Measurements from ENCODE around the gene HIF3A.
"Not testable (repeated sequence)": the region's sequence is repeated elsewhere in the genome, so short reads cannot be mapped to it uniquely, and the experiment has no call there.

HIF3A gene

DNA sequence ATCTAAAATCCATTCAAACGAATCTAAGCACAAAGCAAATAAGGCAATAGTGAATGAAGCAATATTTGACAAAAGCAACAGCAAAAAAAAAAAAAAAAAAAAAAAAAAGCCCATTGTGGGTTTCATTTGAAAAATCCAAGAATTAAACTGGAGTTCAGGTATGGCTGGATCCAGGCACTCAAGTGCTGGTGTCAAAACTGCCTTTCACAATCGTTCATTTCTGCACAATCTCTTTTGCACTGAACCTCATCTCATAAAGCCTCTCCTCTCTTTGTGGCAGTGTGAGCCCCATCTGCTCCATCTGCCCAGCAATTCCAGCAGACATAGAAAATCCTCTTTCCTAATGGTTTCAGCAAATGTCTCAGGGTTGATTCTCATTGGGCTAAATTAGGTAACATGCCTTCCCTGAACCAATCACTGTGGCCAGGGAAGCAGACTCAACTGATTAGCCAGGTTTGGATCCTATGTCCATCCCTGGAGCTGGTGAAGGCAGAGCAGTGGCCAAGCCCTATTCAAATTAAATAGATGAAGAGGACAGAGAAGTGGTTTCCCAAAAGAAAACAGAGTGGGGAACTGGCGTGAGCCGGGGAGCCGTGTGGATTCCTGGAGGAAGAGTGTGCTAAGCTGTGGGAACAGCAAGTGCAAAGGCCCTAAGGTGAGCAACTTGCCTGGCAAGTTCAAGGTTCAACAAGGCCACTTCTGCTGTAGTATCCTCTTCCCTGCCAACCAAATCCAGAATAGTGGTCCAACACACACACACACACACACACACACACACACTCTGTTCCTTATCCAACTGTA lies 1.2 kb upstream of the HIF3A start:
- DNase-seq: no peak

DNA sequence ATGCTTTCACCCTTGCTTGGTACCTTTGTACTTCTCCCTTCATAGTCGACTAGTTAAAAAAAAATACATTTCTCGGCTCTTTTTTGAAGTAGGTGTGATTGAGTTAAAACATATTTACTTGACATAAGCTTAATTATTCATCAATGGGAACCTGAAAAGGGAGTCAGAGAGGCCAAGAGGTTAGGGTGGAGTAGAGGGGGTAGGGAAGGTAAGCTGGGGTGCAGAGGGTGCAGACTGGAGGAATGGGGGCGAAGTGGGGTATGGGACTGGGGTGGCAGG lies 701 bp upstream of the HIF3A start:
- no peak for DNase-seq

DNA sequence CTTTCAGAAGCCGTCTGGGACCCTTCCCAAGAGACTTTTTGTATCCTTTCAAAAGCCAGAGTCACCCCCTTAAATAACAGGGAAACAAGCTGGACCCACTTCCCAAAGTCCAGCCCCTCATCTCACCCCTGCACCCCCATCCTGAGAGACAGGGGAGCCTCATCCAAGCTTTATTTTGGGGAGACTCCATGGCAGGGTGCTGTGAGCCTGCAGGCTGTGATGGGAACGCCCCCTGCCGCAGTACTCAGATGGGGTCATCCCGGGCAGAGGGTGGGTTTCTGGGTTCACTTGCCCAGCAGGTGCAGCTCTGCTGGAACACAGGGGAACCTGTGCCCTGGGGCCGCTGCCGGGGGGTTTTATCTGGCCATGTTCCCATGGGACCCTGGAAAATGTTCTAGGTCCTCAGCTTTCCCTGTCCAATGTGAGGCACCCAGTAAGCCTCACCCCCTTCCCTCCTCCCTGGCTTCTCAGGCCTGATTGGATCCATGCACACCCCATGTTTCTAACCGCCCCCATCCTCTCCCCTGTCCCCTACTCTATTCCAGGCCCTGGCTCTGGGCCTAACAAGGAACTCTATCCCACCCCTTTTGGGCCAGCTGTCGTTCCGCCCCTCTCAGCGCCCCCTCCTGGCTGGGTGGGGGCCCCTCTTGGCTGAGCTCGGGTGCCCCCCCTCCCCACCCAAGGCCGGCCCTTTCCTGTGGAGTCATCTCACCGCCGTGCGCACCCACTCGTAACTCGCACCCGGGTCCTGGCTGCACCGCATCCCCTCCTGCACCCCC lies 1.0 kb downstream of the HIF3A start:
- no peak for DNase-seq

DNA sequence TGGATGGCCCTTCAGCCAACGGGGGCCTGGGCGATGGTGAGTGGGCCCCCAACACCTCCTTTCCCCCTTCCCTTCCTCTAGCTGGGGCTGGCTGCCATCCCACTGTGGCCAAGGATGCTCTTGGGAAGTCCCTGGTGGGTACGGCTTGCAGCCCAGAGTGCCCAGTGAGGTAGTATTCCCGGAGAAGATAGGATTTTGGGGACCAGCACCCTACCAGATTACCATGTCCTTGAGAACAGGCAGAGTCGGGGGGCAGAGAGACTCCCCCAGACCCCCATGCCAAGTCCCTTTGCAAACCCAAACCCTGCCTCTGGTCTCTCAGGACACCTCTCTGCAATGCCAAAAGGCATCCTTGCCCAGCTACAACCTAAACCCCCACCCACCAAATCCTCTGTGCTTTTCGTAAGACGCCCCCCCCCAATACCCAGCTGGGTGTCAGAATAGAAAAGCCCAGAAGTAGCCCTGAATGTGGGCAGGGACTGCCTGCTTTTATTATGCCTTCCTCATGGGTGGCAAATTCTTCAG lies 1.7 kb downstream of the HIF3A start:
- DNase-seq: no peak

DNA sequence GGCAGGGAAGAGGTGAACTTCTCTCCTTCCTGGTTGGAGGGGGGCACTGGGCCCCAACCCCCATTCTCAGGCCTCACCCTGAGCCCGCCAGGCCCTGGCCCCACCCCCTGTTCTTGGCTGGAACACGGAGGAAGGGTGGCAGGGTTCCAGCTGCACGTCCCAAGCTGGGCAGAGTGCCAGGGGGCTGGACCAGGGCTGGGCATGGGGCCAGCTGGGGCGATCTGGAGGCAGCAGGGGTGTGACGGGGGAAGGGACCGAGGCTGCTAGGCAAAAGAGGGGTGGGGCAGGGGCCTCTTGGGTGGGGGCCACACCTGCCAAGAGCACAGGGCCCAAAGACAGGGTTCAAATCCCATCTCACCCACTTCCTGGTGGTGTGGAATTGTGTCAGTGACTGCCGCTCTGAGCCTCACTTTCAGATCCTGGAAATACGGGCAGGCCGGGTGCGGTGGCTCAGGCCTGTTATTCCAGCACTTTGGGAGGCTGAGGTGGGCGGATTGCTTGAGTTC lies 2.2 kb downstream of the HIF3A start:
- DNase-seq: no peak

DNA sequence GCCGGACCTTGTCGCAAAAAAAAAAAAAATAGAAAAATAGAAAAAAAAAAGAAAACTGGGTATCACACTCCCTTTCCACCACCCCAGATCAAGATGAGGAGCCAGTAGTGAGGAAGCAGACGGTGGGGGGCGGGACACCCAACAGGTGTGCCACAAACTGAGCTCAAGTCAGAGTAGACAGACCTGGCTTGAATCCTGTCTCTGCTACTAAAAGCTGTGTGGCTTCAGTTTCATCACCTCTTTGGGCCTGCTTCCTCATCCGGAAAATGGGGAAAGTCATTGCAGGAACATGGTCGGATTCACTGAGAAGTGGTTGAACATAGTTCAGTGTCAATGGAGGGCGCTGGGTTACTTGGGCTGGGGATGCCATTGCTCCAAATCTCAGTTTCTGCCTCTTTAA lies 2.9 kb downstream of the HIF3A start:
- no peak for DNase-seq

DNA sequence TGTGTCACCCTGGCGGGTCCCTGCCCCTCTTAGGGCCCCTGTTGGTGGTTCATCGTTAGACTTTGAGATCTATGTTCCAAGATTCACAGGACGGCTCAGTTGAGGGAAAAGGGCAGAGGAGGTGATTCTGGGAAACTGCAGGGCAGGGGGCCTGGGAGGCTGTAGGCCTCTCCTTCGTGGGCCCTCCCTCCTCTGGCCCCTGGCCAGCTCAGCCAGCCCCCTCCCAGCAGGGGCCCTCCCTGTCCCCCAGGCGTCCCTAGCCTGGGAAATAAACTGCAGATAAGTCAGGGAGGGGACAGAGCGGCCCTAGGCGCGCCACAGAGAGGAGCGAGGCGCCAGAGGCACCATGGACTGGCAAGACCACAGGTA lies 6.5 kb downstream of the HIF3A start:
- no peak for DNase-seq

DNA sequence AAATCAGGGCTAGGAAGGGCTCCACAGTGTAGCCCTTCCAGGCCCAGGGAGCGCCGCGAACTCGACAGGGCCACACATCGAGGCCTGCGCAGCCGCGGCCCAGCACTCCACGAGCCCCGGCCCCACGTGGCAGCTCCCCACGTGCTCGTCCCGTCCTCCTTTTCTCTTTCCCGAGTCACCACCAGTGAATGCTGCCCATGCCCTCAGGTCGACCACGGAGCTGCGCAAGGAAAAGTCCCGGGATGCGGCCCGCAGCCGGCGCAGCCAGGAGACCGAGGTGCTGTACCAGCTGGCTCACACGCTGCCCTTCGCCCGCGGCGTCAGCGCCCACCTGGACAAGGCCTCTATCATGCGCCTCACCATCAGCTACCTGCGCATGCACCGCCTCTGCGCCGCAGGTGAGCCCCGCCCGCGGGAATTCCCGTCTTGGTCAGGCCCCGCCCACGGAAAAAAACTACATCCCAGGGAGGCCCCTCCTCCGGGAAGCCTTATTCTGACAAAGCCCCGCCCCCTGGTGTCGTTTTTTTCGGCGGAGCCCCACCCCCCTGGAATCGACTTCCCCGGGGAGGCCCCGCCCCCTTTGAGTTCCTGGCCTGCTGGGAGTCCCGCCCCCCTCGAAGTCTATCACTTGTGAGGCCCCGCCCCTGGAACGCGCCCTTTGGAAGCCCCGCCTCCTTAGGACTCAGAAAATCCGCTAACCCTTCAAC lies 7.0 kb downstream of the HIF3A start:
- DNase-seq: no peak

DNA sequence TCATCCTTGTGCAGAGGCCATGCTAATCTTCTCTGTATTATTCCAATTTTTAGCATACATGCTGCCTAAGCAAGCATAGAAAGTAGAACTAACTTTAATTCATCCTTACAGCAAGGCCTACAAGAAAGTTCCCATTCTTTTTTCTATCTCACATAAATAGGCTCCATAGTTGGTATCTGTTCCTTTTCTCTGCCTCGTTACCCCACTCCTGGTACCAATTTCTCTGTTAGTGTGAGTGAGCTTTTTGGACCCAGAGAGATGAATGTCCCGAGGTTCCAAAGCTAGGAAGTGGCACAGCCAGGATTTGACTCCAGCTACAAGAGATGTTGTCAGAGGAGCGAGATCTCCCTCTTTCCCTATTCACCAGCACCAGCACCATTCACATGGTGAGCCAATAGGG lies 9.7 kb downstream of the HIF3A start:
- DNase-seq: no peak

DNA sequence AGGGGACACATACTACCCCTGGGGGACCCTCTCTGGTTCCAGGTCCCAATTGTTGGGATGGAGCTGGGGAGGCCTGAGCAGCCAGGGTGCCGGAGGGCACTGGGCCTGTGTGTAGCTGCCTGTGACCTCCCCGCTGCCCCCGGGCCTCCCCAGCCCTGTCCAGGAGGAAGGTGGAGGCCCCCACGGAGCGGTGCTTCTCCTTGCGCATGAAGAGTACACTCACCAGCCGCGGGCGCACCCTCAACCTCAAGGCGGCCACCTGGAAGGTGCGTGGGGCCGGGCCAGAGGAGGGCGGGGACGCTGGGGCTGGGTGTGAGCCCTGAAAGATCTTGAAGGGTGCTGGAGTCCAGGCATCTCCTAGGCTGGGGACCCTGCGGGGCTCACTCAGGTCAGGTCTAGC lies 11.7 kb downstream of the HIF3A start:
- no peak for DNase-seq

DNA sequence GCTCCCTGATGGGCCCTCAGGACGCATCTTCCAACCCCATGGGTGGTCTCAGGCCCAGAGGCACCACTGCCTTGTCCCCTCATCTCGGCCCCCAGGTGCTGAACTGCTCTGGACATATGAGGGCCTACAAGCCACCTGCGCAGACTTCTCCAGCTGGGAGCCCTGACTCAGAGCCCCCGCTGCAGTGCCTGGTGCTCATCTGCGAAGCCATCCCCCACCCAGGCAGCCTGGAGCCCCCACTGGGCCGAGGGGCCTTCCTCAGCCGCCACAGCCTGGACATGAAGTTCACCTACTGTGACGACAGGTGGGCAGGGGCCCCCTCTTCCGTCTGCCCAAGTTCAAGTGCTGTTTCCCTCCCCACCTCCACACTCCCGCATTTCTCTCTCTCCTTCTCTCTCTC lies 12.2 kb downstream of the HIF3A start:
- DNase-seq: no peak

DNA sequence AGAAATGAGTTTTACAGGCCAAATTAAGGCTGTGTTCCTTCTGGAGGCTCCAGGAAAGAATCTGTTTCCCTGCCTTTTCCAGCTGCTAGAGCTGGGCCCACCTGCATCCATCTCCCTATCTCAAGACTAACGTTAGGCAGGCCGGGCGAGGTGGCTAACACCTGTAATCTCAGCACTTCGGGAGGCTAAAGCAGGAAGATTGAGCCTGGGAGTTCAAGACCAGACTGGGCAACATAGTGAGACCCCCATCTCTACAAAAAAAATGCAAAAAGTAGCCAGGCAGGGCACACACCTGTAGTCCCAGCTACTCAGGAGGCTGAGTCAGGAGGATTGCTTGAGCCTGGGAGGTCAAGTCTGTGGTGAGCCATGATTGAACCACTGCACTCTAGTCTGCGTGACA lies 14.6 kb downstream of the HIF3A start:
- no peak for DNase-seq

DNA sequence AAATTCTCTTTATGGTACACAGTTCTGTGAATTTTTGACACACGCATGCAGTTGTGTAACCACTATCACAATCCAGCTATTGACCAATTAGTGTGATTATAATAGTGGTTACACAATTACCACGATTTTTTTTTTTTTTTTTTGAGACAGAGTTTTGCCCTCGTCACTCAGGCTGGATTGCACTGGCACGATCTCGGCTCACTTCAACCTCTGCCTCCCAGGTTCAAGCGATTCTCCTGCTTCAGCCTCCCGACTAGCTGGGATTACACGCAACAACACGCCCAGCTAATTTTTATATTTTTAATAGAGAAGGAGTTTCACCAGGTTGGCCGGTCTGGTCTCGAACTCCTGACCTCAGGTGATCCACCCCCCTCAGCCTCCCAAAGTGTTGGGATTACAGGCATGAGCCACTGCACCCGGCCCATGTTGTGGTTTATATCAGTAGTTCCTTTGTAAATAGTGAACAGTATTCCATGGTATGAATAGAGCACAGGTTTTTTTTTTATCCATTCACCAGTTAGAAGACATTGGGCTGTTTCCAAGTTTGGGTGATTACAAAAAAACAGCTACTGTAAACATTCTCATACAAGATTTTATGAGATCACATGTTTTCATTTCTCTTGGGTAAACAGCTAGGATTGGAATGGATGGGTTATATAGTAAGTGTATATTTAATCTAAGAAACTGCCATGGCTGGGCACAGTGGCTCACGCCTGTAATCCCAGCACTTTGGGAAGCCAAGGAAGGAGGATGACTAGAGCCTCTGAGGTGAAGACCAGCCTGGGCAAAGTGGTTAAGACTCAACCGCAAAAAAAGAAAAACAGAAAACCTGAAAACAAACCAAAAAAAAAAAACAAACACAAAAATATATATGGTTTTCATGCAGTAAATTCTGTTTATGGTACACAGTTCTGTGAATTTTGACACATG lies 17.0 kb downstream of the HIF3A start:
- DNase-seq: not testable (repeated sequence)

DNA sequence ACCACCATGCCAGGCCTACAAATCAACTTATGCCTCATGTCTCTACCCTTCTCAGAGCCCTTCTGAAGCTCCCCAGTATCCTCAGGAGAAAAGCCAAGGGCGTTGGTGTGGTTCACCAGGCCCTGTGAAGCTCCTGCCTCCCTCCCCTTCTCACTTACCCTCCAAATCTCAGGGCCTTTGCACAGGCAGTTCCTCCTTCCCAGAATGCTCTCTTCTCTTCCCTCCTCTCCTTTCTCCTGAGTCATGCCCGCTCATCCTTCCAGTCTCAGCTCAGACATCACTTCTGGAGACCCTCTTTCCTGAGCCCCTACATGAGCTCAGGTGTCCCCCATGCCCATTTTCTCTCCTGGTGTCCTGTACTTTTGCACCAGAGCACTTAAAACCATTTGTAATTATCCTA lies 20.5 kb downstream of the HIF3A start:
- no peak for DNase-seq

DNA sequence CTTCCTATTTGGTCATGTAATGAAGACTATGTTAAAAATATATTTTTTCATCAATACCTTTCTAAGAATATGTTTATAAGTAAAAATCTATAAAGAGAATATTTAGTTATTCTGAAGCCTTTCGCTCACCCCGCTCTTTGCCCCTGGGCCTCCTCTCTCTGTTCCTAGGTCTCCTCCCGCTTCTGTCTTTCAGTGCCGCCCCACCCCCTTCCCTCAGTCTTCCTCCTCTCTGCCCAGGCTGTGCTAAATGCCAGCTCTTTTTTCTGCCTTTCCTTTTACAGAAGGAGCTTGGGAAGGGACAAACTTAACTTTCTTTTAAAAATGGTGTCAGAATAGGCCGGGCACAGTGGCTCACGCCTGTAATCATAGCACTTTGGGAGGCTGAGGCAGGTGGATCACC lies 22.8 kb downstream of the HIF3A start:
- DNase-seq: no peak

DNA sequence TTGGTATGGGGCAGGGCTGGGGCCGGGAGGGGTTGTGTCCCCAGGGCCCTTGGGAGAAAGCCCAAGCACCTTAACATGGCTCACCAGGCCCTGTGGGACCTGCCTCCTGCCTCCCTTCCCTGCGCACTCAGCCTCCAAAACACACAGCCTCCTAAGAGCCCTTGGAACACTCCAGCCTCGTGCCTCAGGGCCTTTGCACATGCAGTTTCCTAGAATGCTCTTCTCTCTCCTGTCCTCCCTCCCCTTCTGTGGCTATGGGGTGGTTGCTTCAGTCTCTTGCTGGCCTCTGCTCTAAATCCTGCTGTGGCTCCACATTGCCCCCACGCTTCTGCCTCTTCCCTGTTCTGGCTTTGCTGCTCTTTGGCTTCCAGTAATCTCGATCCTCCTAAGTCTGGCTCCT lies 23.7 kb downstream of the HIF3A start:
- DNase-seq: no peak

DNA sequence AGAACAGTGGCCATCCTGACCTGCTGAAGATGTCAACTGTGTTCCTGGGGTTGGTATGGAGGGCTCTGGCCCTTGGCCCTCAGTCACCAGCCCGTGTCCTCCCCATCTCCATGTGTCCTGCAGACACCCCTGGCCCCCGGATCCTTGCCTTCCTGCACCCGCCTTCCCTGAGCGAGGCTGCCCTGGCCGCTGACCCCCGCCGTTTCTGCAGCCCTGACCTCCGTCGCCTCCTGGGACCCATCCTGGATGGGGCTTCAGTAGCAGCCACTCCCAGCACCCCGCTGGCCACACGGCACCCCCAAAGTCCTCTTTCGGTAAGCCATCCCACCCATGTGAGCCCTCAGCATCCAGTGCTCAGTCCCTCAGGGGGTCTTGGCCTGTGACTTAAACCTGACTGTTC lies 24.8 kb downstream of the HIF3A start:
- no peak for DNase-seq

DNA sequence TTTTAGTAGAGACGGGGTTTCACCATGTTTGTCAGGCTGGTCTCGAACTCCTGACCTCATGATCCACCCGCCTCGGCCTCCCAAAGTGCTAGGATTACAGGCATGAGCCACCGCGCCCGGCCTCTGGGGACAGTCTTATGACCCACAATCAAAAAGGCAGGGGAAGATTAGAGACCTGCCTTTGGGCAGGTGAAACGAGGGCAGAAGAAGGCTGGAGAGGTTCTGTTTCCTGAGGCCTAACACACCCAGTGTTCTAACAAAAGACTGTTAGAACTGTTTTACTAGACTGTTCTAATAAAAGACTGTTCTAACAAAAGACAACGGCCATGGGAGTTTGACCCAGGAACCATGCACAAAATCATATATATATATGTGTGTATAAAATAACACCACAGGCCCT lies 26.4 kb downstream of the HIF3A start:
- DNase-seq: not testable (repeated sequence)

DNA sequence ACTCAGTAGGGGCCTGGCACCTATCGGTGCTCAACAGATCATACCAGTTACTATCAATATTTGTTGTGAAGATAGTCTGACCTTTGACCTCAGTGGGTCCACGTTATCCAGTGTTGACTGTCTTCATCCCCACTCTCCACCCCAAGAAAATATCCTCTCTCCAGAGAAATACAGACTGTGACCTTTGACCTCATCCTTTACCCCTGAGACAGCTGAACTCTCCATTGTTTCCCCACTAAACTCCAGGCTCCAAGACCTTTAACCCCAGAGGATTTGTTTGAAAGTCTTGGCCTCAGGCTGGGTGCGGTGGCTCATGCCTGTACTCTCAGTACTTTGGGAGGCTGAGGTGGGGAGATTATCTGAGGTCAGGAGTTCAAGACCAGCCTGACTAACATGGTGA lies 27.4 kb downstream of the HIF3A start:
- no peak for DNase-seq

DNA sequence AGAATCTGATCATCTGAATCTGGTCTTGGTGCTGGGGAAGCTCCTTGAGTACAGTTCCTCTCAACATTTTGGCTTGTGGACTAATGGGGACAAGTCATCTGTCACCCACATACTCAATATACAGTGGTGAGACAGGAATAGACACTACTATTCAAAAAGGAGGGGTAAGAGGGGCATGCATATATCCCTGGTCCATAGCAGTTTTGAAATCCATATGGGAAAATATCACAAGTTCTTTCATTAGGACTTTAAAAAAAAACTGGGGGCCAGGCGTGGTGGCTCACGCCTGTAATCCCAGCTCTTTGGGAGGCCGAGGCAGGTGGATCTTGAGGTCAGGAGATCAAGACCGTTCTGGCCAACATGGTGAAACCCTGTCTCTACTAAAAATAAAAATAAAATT lies 29.8 kb downstream of the HIF3A start:
- no peak for DNase-seq

DNA sequence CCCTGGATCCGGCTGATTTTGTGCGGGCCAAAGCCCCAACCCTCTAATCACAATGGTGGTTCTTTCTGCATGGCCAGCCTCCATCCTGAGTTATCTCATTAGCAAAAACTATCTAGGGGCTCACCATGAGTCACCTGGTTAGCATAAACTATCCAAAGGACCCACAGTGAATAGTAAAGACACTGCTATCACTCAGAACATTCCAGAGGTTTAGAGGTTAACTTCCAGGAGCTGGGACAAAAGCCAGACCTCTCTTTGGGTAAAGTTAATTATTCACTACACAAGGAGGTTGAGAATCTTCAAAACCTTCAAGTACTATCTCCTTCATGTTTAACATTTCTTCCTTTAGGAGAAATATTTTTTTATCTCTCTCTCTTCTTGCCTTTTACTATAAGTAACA lies 31.2 kb downstream of the HIF3A start:
- no peak for DNase-seq

DNA sequence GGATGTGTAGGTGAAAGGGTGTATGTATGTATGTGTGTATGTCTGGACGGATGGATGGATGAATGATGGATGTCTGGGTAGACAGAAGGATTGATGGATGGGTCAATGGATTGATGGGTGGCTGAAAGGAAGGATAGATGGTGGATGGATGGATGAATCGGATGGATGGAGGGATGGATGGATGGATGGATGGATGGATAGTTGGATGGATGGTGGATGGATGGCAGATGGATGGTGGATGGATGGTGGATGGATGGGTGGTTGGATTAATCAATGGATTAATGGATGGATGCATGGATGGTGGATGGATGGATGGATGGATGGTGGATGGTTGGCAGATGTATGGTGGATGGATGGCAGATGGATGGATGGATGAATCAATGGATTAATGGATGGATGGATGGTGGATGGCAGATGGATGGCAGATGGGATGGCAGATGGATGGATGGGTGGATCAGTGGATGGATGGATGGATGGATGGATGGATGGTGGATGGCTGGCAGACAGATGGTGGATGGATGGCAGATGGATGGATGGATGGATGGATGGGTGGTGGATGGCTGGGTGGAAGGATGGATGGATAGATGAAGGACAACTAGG lies 33.6 kb downstream of the HIF3A start:
- DNase-seq: no peak

All from CD4-positive, alpha-beta T cell treated with Interleukin-21 for 1 hour (primary cell).